ENCODE data around the gene TH. TPM values are rescaled to one million over a fixed set of nuclear protein-coding genes. Genes with fewer than 3 reads are reported as not detected.
"Not testable (repeated sequence)": the region's sequence is repeated elsewhere in the genome, so short reads cannot be mapped to it uniquely, and the experiment has no call there.

TH gene
- total RNA-seq, 1 donor from 2014 or later: not detected

DNA sequence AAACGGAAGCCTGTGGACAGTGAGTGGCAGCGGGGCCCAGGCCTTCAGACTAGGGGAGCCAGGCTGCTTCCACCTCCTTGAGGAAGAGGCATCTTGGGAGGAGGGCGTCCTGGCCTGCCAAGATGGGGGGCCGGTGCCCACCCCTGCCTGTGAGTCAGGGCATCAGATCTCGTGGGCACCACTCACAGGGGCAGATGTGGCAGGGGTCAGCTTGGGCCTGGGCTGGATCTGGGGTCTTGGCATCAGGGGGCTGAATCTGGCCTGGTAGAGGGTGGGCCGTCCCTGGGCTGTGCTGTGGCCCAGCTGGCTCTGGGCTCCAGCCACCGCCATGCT, 24.1 kb upstream of the TH start:
- no peak for DNase-seq (ENCODE audit: low read depth, low spot score)

DNA sequence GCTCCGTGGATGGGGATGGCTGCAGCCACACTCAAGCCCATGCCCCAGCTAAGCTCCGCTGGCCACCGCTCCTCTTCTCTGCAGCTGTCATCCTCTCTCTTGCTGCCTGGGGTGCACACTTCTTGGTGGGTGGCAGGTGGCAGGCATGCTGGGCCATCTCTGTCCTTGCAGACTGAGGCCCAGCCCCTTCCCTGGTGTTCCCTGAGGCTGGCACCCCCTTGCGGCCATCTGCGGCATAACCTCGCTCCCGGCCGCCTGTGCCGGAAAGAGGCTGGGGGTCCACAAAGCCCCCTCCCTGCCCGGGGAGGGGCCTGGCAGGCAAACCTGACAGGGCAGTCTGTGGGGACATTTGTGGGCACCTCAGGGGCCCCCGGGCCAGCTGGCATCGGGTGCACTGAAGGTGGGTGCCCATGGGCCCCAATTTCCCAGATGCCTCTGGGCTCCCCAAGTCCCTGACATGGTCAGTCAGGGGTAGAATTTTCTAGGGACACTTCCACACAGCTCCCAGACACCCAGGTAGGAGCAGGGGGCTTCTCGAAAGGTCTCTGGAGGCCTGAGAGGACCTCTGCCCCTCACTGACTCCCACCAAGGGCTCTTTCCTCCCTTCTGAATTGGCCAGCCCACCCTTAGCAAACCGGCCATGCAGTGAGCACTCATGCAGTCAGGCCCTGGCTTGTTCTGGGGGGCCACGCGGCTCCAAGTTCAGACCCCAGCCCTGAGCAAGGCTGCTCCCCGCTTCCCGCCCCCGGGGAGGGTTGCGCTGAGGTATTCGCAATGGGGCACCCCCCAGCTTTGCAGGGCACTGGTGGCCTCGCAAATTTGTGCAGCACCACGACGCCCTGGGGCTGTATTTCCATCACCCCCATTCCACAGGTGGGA, 23.5 kb upstream of the TH start:
- no peak for DNase-seq (ENCODE audit: low read depth, low spot score)

DNA sequence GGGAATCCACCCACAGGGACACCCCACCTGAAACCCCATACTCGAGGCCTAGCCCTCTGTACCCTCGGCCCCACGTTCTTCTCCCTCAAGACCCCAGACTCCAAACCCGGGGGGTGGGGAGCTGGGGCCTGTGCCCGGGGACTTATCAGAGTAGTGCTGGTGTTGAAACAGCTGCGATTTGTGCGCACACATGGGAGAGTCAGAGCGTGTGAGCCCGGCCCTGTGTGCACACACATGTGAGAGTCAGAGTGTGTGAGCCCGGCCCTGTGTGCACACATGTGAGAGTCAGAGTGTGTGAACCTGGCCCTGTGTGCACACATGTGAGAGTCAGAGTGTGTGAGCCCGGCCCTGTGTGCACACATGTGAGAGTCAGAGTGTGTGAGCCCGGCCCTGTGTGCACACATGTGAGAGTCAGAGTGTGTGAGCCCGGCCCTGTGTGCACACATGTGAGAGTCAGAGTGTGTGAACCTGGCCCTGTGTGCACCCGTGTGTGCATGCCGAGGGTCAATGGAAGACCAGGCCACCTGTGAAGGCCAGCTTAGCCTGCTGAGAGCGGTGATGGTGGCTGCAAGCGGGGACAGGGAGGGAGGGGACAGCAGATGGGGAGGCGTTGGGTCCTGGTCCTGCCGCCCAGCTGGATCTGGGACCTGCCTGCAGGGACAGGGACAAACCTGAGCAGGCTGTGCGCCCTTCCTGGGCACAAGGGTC, 22.4 kb upstream of the TH start:
- not testable (repeated sequence) for DNase-seq (ENCODE audit: low read depth, low spot score)

DNA sequence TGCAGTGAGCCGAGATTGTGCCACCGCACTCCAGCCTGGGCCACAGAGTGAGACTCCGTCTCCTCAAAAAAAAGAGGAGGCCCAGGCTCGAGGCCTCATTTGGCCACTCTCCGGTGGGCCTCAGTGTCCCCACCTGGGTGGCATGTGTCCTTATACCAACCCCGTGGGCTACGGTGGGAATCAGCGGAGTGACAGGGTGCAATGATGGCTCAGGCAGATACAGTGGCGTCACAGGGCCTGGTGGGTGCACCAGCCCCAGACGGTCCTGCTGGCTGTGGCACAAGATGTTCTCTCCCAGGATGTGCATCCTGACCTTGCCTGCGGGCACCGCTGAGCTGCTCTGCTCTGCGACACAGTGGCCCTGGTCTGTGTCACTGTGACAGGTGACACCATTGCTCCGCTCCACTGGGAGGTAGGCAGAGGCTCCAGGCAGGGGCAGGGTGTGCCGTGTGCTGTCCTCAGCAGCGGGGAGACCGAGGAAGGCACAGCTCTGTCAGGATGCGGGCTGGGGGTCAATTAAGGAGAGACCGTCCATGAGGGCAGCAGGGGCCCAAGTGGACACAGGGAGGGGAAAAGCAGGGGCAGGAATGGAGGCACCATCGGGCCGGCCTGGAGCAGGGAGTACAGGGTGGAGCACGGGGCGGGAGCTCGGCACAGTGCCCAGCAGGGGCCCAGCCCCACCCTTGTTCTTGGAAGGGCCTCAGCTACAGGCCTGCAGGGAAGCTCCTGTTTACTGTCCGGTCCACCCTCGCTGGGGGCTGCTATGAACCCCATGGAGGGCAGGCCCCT, 21.7 kb upstream of the TH start:
- no peak for DNase-seq (ENCODE audit: low read depth, low spot score)

DNA sequence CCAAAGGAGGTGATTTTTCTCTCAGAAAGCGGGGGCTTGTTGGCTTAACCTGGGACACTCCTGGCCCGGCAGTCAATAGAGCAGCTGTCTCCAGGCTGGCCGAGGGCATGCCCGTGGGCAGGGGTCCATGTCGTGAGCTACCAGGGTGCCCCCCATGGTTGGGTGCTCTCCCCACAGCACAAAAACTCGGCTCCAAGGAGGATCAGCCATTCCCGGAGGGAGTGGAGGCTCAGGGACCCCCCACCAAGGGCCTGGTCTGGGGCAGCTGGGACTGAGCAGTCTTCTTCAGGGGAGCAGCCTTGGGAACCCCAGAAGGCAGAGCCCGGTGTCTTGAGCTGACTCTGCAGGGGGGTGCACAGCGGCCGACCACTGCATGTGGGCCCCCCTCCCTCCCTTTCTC, 20.8 kb upstream of the TH start:
- no peak for DNase-seq (ENCODE audit: low read depth, low spot score)

DNA sequence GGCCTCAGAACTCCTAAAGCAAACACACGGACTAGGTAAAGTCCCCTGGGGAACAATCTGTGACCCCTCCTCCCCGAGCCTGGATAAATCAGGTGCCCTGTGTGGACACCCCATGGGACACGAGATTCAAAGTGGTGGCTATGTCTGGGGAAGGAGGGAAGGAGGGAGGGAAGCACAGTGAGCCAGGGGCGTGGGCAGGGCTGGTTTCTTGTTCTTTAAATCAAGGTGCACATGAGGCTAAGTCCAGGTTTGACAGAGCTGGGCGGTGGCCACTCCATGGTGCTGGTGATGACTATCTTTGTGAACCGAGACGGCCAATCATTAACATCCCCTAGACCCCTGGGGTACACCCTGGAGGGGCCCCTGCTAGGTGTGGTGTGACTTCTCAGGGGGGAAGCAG, 20.3 kb upstream of the TH start:
- no peak for DNase-seq (ENCODE audit: low read depth, low spot score)

DNA sequence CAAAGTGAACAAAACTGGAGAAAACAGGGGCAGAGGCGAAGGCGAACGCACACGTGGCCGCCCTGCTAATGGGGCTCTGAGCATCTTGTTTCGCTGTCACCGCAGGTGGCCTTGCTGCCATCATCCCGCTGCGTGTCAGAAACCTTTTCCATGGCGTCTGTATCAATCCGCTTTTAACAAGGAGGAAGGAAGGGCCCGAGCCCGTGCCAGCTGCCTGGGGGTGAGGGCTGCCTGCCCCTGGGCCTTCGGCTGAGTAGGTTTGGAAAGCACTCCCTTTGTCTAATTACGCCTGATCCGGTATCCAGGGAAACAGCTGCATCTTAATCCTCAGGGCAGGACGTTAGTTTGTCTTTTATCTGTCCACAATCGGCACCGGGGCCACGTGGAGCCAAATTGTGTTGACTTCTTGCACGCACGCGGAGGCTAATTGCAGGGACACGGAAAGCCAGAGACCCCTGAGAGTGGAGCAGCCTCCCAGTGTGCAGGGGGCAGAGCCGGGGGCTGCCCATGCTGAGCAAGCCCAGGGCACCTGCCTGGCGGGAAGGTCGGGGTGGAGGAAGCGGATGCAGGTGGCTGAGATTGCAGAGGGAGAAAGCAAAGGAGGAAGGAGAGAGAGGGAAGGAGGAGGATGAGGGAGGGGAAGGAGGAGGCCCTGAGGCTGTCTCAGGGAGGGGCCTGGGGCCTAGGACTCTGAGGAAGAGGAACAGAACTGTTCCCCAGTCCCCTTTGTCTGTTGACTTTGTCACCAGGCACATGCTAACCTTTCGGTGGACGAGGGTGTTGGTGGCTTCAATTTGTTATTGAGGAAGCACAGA, 19.2 kb upstream of the TH start:
- no peak for DNase-seq (ENCODE audit: low read depth, low spot score)

DNA sequence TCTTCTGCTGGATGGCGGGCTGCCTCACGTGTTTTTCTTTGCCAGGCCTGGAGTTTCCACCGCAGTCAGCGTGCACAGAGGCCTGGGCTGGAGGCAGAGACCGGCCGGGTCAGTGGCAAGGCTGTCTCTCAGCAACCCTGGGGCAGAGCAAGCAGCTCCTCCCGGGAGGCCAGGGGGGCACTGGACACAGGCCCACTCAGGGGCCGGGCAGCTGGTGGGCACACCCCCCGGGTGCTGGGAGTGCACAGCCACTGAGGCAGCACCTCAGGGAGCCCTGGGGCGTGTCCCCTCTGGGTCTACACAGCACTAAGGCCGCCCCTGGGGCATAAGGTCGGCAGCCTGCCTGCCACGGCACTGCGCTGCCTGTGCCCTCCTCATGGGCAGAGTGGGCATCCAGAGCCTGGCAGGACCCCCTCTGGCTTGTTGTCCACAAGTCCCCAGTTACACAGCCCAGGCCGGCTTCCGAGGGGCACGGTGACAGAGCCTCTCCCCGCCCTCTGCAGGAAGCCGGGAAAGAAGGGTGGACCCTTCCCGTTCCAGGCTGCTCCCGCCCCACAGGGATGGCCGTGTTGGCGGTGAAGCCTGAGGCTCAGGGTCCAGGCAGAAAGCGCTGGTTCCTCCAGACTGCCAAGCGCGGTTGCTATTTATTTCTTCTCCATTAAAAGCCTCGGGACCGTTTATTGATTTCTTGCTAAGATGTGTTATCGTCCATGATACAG, 18.5 kb upstream of the TH start:
- no peak for DNase-seq (ENCODE audit: low read depth, low spot score)

DNA sequence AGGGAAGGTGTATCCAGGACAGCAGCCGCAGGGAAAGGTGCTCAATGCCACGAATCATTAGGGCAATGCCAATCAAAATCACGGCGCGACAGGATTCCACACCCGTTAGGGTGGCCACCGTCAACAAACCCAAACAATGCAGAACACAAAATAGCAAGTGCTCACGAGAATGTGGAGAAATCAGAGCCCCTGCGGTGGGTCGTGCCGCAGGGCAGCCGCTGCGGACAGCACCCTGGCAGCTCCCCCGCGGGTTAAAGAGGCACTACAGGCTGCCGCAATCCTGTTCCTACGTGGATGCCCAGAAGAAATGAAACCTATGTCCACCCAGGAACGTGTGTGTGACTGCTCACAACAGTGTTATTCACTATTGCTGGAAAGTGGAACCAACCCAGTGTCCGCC, 17.1 kb upstream of the TH start:
- no peak for DNase-seq (ENCODE audit: low read depth, low spot score)

DNA sequence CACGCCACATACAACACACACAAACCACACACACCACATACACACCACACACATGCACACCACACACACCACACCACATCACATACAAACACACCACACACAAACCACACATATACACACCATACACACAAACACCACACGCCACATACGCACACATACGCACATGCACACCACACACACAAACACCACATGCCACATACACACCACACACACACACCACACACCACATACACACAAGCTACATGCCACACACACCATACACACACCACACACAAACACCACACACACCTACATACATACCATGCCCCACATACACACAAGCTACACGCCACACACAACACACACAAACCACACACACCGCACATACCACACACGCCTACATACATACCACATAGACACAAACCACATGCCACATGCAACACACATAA, 15.7 kb upstream of the TH start:
- no peak for DNase-seq (ENCODE audit: low read depth, low spot score)

DNA sequence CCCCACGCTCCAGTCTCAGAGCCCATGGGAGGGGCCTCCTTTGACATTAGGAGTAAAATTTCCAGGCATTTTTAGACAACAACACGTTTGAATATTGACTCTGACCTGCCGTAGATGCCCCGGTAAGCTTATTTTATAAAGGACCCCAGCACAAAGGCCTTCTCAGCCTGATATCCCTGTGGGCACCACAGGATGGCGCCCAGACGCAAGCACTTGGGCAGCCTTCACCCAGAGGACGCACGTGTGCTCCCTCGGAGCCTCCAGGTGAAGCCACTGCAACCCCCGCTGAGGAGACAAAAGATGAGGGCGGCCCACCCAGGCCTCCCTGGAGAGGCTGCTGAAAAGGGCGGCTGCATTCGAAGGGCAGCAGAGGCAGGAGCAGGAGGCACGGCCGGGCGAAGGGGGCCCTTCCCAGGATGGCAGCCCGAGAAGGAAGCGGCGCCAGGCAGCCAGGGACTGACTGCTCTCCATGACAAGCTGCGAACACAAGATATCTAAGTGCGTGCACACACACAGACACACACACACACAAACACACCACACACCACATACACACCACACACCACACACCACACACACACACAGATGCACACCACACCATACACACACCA, 15.2 kb upstream of the TH start:
- no peak for DNase-seq (ENCODE audit: low read depth, low spot score)

DNA sequence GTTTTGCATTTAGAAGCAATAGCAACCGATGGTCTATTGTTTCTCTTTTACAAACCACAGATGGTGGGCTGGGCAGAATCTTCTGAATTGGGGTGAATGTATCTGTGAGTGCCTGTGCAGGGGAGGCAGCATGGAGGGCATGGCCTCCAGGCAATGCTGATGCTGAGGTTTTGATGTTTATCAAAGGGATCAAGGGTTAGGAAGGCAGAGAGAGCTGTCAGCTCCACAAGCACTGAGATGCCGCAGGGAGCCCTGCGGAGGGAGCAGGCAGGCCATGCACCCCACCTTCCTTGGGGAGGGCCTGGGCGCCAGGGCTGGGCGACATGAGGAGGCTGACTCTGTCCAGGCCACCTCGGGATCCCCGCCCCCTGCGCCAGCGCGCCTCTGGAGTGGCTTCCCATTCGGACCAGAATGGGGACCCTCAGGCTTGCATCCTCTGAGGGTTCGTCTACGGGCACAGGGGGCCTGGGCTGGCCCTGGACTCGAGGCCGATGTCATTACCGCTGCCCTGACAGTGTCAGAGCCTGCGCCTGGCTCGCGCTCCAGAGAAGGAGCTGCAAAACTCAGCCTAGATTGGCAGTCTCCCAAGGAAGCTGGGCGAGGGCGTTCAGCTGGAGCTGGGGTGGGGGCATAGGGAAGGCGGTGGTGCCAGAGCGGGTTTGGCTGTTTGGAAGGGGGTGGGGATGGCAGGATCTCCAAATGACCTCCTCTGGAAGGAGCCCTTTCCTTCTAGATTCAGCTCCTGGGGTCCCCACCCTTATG, 13.9 kb upstream of the TH start:
- DNase-seq (ENCODE audit: low read depth, low spot score): no peak

DNA sequence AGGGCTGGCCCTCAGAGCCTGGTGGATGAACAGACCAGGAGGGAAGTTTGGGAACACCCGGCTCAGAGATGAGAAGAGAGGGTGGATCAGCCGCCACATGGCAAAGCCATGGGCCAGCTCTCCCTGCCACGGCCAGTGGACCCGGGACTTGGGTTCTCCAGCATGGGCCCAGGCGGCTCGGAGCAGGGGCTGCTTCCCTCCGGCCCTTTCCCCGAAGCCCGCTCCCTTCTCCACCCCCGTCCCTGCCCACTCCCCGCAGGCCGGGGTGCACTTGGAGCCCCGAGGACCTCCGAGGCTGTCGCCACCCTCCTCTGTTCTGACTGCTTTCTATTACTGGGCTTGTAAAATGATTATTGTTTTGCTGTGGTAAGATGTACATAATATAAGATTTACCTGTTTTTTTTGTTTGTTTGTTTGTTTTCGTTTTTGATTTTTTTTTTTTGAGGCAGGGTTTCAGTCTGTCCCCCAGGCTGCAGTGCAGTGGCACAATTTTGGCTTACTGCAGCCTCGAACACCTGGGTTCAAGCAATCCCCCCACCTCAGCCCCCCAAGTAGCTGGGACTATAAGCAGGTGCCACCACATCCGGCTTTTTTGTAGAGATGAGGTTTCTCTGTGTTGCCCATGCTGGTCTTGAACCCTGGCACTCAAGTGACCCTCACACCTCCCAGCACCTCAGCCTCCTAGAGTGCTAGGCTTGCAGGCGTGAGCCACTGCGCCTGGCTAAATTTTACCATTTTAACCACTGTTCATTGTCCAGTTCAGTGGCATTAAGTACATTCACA, 11.3 kb upstream of the TH start:
- no peak for DNase-seq (ENCODE audit: low read depth, low spot score)

DNA sequence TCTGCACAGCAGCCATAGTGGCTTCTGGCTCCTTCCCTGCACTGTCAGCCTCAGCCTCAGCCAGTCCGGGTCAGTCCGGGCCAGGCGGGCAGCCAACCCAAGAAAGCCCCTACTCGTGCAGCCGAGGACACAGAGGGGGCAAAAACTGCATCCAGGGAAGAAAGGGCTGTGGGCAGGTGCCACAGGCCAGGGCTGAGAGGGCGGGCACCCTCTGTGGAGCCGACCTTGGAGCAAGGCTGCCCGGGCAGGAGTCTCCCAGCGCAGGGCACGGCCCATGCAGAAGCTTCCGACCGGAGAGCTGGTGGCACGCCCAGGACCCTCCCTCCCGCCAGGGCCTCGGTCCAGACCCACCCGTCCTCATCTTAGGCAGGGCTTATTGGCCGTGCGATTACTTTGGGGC, 10.5 kb upstream of the TH start:
- DNase-seq (ENCODE audit: low read depth, low spot score): no peak

DNA sequence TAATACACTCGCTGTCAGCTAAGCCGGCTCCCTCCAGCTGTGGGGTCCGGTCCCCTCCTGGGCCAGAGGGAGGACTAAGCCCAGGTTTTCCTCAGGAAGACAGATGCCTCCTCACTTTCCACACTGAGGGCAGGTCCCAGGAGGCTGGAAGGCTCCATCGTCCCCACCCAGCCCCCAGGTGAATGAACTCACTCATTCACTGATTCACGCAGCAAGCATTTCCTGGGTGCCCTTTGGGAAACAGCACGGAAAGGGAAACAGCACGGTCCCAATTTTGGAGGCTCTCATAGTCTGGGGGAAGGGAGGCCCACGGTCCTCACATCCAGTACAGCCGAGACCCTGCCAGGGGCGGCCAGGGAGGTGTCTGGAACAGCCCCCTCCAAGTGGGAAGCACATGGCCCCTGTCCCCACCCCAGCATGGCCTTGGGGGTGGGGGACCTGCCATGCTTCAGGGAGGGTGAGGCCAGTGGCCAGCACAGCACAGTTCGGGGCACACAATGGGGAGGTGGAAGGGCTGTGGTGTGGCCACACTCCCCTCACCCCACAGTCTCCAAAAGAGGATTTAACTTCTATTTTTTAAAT, 9.3 kb upstream of the TH start:
- DNase-seq (ENCODE audit: low read depth, low spot score): no peak

DNA sequence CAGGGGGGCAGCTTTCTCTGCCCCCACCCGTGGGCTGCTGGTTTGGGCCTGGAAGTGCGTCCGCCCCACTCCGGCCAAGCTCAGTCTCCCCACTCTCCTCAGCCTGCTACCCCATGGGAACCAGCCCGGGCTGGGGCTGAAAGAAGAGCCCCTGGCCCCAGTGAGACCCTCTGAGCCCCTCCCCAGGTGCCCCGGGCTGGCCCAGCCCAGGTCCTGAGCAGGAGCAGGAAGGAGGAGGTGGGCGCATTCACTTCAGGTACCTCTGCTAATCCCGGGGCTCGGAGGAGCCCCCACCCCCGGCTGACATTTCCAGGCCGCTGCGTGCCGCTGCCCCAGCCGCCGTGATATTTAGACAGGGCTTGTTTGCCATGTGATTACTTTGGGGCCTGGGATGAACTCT, 8.7 kb upstream of the TH start:
- DNase-seq (ENCODE audit: low read depth, low spot score): no peak

DNA sequence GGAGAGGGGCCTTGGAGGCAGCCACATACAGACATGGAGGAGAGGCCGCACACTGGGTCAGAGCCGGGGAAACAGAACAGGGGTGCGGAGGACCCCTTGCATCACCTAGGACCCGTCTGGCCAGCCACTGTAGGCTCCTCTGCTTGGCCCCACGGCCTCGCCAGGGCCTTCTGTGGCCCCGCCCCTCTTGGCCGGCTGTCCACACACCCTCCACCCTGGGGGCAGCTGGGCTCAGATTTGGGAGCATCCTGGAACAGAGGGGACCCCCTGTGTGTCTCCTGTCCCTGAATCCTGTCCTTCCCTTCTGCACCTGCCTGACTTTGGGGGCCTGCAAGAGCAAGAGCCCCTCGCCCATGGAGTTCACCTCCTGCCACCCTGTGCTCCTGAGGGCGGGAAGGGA, 7.9 kb upstream of the TH start:
- no peak for DNase-seq (ENCODE audit: low read depth, low spot score)

DNA sequence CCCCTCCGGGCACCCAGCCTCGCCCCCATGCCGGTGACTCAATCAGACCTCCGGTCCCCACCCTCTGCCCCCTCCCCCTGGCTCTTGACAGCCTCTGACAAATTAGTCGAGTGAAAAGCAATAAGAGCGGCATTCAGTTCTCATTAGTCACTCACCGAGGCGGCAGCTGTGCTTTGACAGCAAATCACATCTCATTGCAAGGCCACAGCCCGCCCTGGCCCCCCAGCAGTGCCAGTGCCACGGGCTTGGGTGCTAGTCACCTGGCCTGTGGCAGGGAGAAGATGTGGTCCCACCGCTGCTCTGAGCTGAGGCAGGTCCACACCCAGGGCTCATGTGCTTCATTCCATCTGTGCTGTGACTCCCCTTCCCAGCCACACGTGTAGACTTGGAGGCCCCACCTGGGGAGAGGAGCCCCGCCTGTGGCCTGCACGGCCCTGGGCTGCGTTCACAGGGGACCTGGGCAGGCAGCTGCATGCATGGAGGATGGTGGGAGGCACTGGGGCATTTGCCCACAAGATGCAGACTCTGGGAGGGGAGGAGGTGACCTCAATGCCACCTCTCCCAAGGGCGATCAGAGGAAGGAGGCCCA, 7.4 kb upstream of the TH start:
- DNase-seq (ENCODE audit: low read depth, low spot score): no peak

Data from pulmonary artery endothelial cell (primary cell).